SK-N-SH treated with all-trans-retinoic acid at 6 μM for 48 hours (cell line): ENCODE measurements around the gene DLG3.
"Not testable (repeated sequence)": the region's sequence is repeated elsewhere in the genome, so short reads cannot be mapped to it uniquely, and the experiment has no call there.

Experiments
- ATAC-seq: fragments of 200-7000 bp; cut with Tn5 transposase; 3 replicates; pipeline ENCODE4 v1.9.1; 2020; ENCODE audit warnings: mild to moderate bottlenecking, moderate library complexity
- ARNTL ChIP-seq: fragments of 450-650 bp; formaldehyde crosslinking; IDR thresholded peaks from 2 replicates; pipeline ENCODE4 v1.5.0; 2020; ENCODE audit warnings: low read depth, mild to moderate bottlenecking, moderate library complexity, borderline replicate concordance
- CSDC2 ChIP-seq: fragments of 250-450 bp; sonication (Bioruptor Pico); IDR thresholded peaks from 2 replicates; pipeline ENCODE4 v1.5.0; 2020; ENCODE audit warnings: mild to moderate bottlenecking, moderate library complexity
- ESRRG ChIP-seq: fragments of 250-450 bp; sonication (Bioruptor Pico); IDR thresholded peaks from 2 replicates; pipeline ENCODE4 v1.6.1; 2021; ENCODE audit warnings: mild to moderate bottlenecking
- GLIS3 ChIP-seq: fragments of 250-450 bp; sonication (Bioruptor Pico); IDR thresholded peaks from 2 replicates; pipeline ENCODE4 v1.5.0; 2020; ENCODE audit warnings: mild to moderate bottlenecking, moderate library complexity
- ISL1 ChIP-seq: fragments of 250-450 bp; sonication (Bioruptor Pico); IDR thresholded peaks from 2 replicates; pipeline ENCODE4 v2.1.2; 2022; ENCODE audit warnings: mild to moderate bottlenecking, moderate library complexity
- OSR1 ChIP-seq: fragments of 250-450 bp; sonication (Bioruptor Pico); IDR thresholded peaks from 2 replicates; pipeline ENCODE4 v1.8.0; 2022; ENCODE audit warnings: moderate library complexity, mild to moderate bottlenecking, inconsistent platforms
- PPARA ChIP-seq: fragments of 250-450 bp; sonication (Bioruptor Pico); IDR thresholded peaks from 2 replicates; pipeline ENCODE4 v1.5.0; 2020; ENCODE audit warnings: mild to moderate bottlenecking, borderline replicate concordance
- RARB ChIP-seq: fragments of 250-450 bp; sonication (Bioruptor Pico); IDR thresholded peaks from 2 replicates; pipeline ENCODE4 v1.8.0; 2021; ENCODE audit warnings: mild to moderate bottlenecking, moderate library complexity
- SNAI2 ChIP-seq: fragments of 250-450 bp; sonication (Bioruptor Pico); IDR thresholded peaks from 2 replicates; pipeline ENCODE4 v1.5.0; 2020; ENCODE audit warnings: mild to moderate bottlenecking, moderate library complexity
- TCF4 ChIP-seq: fragments of 250-450 bp; sonication (Bioruptor Pico); IDR thresholded peaks from 2 replicates; pipeline ENCODE4 v1.8.0; 2021; ENCODE audit warnings: mild to moderate bottlenecking, moderate library complexity, borderline replicate concordance
- TOX ChIP-seq: fragments of 250-450 bp; sonication (Bioruptor Pico); IDR thresholded peaks from 2 replicates; pipeline ENCODE4 v1.8.0; 2021; ENCODE audit warnings: mild to moderate bottlenecking, moderate library complexity, borderline replicate concordance
- ZC3H10 ChIP-seq: fragments of 250-450 bp; sonication (Bioruptor Pico); IDR thresholded peaks from 2 replicates; pipeline ENCODE4 v1.5.1; 2021; ENCODE audit warnings: mild to moderate bottlenecking, moderate library complexity
- ZFP3 ChIP-seq: fragments of 250-450 bp; sonication (Bioruptor Pico); IDR thresholded peaks from 2 replicates; pipeline ENCODE4 v1.5.0; 2020; ENCODE audit warnings: mild to moderate bottlenecking, moderate library complexity
- ZNF565 ChIP-seq: fragments of 450-650 bp; formaldehyde crosslinking; conservative IDR thresholded peaks from 2 replicates; pipeline ENCODE4 v1.5.0; 2020; ENCODE audit warnings: low read depth, mild to moderate bottlenecking, moderate library complexity
- ZNF70 ChIP-seq: fragments of 450-650 bp; formaldehyde crosslinking; IDR thresholded peaks from 2 replicates; pipeline ENCODE4 v1.5.0; 2020; ENCODE audit warnings: mild to moderate bottlenecking, moderate library complexity
- ZNF8 ChIP-seq: fragments of 450-650 bp; formaldehyde crosslinking; IDR thresholded peaks from 2 replicates; pipeline ENCODE4 v1.5.0; 2020; ENCODE audit warnings: mild to moderate bottlenecking, moderate library complexity
- TF ChIP-seq, protein P1 (sequence below): fragments of 250-450 bp; sonication (Bioruptor Pico); IDR thresholded peaks from 2 replicates; pipeline ENCODE4 v1.8.0; 2020; ENCODE audit warnings: mild to moderate bottlenecking, moderate library complexity, borderline replicate concordance
- TF ChIP-seq, protein P2 (sequence below): fragments of 250-450 bp; sonication (Bioruptor Pico); IDR thresholded peaks from 2 replicates; pipeline ENCODE4 v1.5.0; 2020; ENCODE audit warnings: mild to moderate bottlenecking, moderate library complexity
- TF ChIP-seq, protein P3 (sequence below): fragments of 250-450 bp; sonication (Bioruptor Pico); IDR thresholded peaks from 2 replicates; pipeline ENCODE4 v1.8.0; 2021; ENCODE audit warnings: low read depth, mild to moderate bottlenecking, moderate library complexity, borderline replicate concordance
- TF ChIP-seq, protein P4 (sequence below): fragments of 250-450 bp; sonication (Bioruptor Pico); IDR thresholded peaks from 2 replicates; pipeline ENCODE4 v1.5.1; 2021; ENCODE audit warnings: mild to moderate bottlenecking, moderate library complexity
- TF ChIP-seq, protein P5 (sequence below): fragments of 250-450 bp; sonication (Bioruptor Pico); IDR thresholded peaks from 2 replicates; pipeline ENCODE4 v1.5.1; 2020; ENCODE audit warnings: low read depth, mild to moderate bottlenecking, moderate library complexity

DLG3 gene

DNA sequence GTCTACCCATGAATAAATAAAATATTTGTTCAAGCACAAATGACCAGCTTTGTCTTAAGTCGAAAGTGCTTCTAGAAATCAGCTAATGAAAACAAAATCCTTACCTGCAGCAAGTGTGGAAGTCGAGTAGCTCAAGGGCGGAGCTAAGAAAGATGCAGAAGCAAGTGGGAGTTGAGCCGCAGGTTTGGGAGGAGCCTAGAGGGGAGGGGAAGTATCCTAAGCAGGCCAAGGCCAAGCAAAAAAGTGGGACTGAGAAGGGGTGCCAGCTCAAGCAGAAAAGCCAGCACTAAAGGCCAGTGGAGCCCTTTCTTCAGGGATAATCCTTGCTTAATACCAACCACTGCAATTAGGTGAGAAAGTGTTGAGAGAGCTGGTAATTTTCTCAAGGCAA, 60.8 kb downstream of the DLG3 start:
- TF ChIP-seq ISL1 (no peak), ZNF70 (CRISPR knock-in tag) (no peak), ZNF8 (CRISPR knock-in tag) (no peak), TCF4 (CRISPR knock-in tag) (no peak)
- TF ChIP-seq, protein P1, sequence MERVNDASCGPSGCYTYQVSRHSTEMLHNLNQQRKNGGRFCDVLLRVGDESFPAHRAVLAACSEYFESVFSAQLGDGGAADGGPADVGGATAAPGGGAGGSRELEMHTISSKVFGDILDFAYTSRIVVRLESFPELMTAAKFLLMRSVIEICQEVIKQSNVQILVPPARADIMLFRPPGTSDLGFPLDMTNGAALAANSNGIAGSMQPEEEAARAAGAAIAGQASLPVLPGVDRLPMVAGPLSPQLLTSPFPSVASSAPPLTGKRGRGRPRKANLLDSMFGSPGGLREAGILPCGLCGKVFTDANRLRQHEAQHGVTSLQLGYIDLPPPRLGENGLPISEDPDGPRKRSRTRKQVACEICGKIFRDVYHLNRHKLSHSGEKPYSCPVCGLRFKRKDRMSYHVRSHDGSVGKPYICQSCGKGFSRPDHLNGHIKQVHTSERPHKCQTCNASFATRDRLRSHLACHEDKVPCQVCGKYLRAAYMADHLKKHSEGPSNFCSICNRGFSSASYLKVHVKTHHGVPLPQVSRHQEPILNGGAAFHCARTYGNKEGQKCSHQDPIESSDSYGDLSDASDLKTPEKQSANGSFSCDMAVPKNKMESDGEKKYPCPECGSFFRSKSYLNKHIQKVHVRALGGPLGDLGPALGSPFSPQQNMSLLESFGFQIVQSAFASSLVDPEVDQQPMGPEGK (CRISPR knock-in tag) = no peak
- TF ChIP-seq, all 23 proteins: peak for 0
- ATAC-seq = no peak

DNA sequence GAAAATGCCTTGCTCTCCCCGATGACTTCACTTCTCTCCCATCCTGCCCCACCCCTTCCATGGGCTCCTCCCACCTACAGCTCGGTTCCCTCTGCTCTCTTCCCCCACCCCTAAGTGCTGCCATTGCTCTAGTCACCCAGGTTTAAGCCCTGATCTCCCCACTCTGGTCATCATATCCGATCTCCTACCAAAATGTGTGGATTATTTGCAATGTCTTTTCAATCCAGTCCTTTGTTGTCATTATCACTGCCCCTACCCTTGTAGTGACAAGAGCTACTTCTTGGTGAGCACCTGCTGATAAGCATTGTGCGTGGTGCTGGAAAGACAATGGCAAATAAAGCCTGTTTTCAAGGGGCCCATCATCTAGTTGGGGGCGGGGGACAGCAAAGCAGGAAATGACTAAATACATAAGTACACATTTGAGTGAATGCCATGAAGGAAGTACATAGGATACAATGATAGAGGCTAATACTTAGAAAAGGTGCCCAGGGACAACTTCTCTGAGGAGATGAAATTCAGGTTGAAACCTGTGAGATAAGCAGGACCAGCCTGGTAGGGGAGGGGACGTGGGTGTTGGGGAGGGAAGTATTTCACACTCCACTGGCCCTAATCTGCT, 63.8 kb downstream of the DLG3 start:
- ATAC-seq = no peak
- TF ChIP-seq, protein P2, sequence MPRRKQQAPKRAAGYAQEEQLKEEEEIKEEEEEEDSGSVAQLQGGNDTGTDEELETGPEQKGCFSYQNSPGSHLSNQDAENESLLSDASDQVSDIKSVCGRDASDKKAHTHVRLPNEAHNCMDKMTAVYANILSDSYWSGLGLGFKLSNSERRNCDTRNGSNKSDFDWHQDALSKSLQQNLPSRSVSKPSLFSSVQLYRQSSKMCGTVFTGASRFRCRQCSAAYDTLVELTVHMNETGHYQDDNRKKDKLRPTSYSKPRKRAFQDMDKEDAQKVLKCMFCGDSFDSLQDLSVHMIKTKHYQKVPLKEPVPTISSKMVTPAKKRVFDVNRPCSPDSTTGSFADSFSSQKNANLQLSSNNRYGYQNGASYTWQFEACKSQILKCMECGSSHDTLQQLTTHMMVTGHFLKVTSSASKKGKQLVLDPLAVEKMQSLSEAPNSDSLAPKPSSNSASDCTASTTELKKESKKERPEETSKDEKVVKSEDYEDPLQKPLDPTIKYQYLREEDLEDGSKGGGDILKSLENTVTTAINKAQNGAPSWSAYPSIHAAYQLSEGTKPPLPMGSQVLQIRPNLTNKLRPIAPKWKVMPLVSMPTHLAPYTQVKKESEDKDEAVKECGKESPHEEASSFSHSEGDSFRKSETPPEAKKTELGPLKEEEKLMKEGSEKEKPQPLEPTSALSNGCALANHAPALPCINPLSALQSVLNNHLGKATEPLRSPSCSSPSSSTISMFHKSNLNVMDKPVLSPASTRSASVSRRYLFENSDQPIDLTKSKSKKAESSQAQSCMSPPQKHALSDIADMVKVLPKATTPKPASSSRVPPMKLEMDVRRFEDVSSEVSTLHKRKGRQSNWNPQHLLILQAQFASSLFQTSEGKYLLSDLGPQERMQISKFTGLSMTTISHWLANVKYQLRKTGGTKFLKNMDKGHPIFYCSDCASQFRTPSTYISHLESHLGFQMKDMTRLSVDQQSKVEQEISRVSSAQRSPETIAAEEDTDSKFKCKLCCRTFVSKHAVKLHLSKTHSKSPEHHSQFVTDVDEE (CRISPR knock-in tag) = no peak
- TF ChIP-seq ZNF70 (CRISPR knock-in tag) = no peak
- TF ChIP-seq, protein P3, sequence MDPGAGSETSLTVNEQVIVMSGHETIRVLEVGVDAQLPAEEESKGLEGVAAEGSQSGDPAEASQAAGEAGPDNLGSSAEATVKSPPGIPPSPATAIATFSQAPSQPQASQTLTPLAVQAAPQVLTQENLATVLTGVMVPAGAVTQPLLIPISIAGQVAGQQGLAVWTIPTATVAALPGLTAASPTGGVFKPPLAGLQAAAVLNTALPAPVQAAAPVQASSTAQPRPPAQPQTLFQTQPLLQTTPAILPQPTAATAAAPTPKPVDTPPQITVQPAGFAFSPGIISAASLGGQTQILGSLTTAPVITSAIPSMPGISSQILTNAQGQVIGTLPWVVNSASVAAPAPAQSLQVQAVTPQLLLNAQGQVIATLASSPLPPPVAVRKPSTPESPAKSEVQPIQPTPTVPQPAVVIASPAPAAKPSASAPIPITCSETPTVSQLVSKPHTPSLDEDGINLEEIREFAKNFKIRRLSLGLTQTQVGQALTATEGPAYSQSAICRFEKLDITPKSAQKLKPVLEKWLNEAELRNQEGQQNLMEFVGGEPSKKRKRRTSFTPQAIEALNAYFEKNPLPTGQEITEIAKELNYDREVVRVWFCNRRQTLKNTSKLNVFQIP = no peak
- no peak for TF ChIP-seq GLIS3
- no peak for TF ChIP-seq PPARA (CRISPR knock-in tag)
- TF ChIP-seq, protein P4, sequence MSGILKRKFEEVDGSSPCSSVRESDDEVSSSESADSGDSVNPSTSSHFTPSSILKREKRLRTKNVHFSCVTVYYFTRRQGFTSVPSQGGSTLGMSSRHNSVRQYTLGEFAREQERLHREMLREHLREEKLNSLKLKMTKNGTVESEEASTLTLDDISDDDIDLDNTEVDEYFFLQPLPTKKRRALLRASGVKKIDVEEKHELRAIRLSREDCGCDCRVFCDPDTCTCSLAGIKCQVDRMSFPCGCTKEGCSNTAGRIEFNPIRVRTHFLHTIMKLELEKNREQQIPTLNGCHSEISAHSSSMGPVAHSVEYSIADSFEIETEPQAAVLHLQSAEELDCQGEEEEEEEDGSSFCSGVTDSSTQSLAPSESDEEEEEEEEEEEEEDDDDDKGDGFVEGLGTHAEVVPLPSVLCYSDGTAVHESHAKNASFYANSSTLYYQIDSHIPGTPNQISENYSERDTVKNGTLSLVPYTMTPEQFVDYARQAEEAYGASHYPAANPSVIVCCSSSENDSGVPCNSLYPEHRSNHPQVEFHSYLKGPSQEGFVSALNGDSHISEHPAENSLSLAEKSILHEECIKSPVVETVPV (CRISPR knock-in tag) = no peak
- no peak for TF ChIP-seq ESRRG (CRISPR knock-in tag)
- no peak for TF ChIP-seq ZFP3 (CRISPR knock-in tag)
- no peak for TF ChIP-seq OSR1 (CRISPR knock-in tag)
- no peak for TF ChIP-seq SNAI2 (CRISPR knock-in tag)
- TF ChIP-seq ZC3H10 (CRISPR knock-in tag) = no peak
- TF ChIP-seq TCF4 (CRISPR knock-in tag) = no peak
- TF ChIP-seq CSDC2 = no peak
- TF ChIP-seq ARNTL (CRISPR knock-in tag) = no peak

DNA sequence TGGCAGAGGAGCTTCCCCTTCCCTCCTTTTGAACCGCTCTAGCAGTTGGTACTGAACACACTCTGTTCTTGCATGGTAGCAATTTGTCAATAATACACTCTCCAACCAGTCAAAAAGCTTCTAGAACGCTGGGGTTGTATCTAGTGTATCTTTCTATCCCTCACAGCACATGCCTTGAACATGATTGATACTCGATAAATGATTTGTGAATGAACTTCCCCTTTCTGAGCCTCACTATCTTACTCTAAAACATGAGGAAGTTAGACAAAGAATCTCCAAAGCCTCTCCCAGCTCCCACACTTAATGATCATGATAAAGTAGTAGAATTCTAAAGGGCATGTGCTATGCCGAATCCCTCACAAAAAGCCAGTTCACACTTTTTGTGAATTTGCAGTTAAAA, 64.4 kb downstream of the DLG3 start:
- no peak for ATAC-seq
- TF ChIP-seq RARB (no peak), OSR1 (CRISPR knock-in tag) (no peak), CSDC2 (no peak), ZNF565 (CRISPR knock-in tag) (no peak), ZFP3 (CRISPR knock-in tag) (no peak), TCF4 (CRISPR knock-in tag) (no peak), ZC3H10 (CRISPR knock-in tag) (no peak), TOX (no peak), SNAI2 (CRISPR knock-in tag) (no peak), ZNF70 (CRISPR knock-in tag) (no peak), ZNF8 (CRISPR knock-in tag) (no peak)
- TF ChIP-seq, protein P2 (CRISPR knock-in tag) = no peak
- TF ChIP-seq, protein P4 (CRISPR knock-in tag) = no peak
- TF ChIP-seq, protein P5, sequence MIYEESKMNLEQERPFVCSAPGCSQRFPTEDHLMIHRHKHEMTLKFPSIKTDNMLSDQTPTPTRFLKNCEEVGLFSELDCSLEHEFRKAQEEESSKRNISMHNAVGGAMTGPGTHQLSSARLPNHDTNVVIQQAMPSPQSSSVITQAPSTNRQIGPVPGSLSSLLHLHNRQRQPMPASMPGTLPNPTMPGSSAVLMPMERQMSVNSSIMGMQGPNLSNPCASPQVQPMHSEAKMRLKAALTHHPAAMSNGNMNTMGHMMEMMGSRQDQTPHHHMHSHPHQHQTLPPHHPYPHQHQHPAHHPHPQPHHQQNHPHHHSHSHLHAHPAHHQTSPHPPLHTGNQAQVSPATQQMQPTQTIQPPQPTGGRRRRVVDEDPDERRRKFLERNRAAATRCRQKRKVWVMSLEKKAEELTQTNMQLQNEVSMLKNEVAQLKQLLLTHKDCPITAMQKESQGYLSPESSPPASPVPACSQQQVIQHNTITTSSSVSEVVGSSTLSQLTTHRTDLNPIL (CRISPR knock-in tag) = no peak
- TF ChIP-seq, all 23 proteins: peak for 0

DNA sequence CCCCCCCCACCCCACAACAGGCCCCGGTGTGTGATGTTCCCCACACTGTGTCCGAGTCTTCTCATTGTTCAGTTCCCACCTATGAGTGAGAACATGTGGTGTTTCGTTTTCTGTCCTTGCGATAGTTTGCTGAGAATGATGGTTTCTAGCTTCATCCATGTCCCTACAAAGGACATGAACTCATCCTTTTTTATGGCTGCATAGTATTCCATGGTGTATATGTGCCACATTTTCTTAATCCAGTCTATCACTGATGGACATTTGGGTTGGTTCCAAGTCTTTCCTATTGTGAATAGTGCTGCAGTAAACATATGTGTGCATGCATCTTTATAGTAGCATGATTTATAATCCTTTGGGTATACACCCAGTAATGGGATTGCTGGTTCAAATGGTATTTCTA, 70.6 kb downstream of the DLG3 start:
- ATAC-seq = not testable (repeated sequence)

DNA sequence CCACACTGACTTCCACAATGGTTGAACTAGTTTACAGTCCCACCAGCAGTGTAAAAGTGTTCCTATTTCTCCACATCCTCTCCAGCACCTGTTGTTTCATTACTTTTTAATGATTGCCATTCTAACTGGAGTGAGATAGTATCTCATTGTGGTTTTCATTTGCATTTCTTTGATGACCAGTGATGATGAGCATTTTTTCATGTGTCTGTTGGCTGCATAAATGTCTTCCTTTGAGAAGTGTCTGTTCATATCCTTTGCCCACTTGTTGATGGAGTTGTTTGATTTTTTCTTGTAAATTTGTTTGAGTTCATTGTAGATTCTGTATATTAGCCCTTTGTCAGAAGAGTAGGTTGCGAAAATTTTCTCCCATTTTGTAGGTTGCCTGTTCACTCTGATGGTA, 71.1 kb downstream of the DLG3 start:
- ATAC-seq = not testable (repeated sequence)
